Activated B cell treated with CpG ODN at 0.5 μM for 24 hours (primary cell): ENCODE data around the gene ARID4B. TPM values are rescaled to one million over a fixed set of nuclear protein-coding genes. Genes with fewer than 3 reads are reported as not detected.
"Not testable (repeated sequence)": the region's sequence is repeated elsewhere in the genome, so short reads cannot be mapped to it uniquely, and the experiment has no call there.

ENCODE experiments used
- ATAC-seq: fragments of 200-7000 bp; cut with Tn5 transposase; one replicate; pipeline ENCODE4 v1.10.0; 2021; ENCODE audit warnings: low read depth, mild to moderate bottlenecking, moderate library complexity
- CTCF ChIA-PET: fragments of 350-600 bp; sonication (Branson Sonifier 250); formaldehyde crosslinking; loops from one replicate; lab custom pipeline; 2021; ENCODE audit warnings: antibody characterized with exemption; lab: Charles Lee
- POLR2A ChIA-PET: fragments of 350-600 bp; sonication (Branson Sonifier 250); formaldehyde crosslinking; loops from one replicate; lab custom pipeline; 2021; ENCODE audit warnings: antibody characterized with exemption; lab: Charles Lee
- DNase-seq: peaks from one replicate; pipeline ENCODE4 v3.0.0; 2022
- H3K27ac Mint-ChIP-seq: one replicate; pipeline ENCODE4 v1.8.0; 2020; ENCODE audit warnings: mixed read lengths
- H3K27me3 Mint-ChIP-seq: one replicate; pipeline ENCODE4 v1.8.0; 2021; ENCODE audit warnings: mixed read lengths
- H3K36me3 Mint-ChIP-seq: one replicate; pipeline ENCODE4 v1.8.0; 2021; ENCODE audit warnings: low read depth, mixed read lengths
- H3K4me1 Mint-ChIP-seq: one replicate; pipeline ENCODE4 v1.8.0; 2021; ENCODE audit warnings: mixed read lengths
- H3K4me3 Mint-ChIP-seq: one replicate; pipeline ENCODE4 v1.8.0; 2020; ENCODE audit warnings: mild to moderate bottlenecking, mixed read lengths
- H3K9me3 Mint-ChIP-seq: one replicate; pipeline ENCODE4 v1.8.0; 2020; ENCODE audit warnings: mixed read lengths
- intact Hi-C: fragments of 100-400 bp; cut with micrococcal nuclease; formaldehyde crosslinking; loops from one replicate; pipeline ENCODE4 v1.15.1; 2024
- total RNA-seq: library from RNA; stranded (reverse); gene quantifications from 2 replicates; pipeline ENCODE4 v1.2.3, GENCODE V29; 2022
- TF ChIP-seq, protein P1 (sequence below): fragments of 200-600 bp; IDR thresholded peaks from one replicate; pipeline ENCODE4 v1.8.0; 2022; ENCODE audit warnings: antibody characterized with exemption, mild to moderate bottlenecking

The ARID4B gene
- total RNA-seq, 1 donor from 2014 or later, result 78.5 TPM

DNA sequence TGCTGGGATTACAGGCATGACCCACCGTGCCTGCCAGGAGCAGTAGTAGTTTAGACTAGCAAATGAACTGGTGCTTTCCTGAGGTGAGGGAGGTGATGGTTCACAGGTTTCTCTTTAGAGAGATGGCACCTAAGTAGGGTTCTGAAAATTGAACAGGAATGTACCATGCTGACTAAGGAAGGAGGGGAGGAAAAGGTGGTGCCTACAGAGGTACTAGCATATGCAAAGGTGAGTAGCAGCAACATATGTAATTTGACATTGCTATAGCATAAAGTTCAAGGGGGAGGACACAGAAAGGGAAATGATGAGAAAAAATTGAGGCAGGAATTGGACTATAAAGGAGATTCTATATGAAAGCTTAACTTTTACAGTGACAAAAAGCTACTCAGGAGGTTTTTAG, 101.0 kb downstream of the ARID4B start:
- Mint-ChIP-seq H3K27ac (peak overlapping the region; percentile 9), H3K36me3 (peaks cover 59% of the 10 kb centered on the region)
- intact Hi-C loops, result no loop called here

DNA sequence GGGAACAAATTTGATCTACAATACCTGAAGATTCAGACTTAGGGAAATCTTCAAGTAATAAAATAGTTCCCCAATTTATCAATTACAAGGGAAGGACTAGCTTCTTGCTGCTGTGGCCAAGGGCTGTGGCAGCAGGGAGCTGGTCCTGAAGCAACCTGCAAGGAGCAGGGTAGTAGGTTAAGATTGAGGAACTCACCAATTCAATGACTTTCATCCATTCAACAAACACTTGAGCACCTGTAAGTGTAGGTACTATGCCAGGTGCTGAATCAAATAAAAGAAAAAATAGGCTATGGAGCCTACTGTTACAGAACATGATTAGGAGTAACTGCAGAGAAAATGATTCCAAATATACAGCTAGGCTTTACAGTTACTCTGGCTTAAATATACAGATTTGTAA, 102.7 kb downstream of the ARID4B start:
- peaks cover 58% of the 10 kb centered on the region for H3K36me3 Mint-ChIP-seq
- ChIA-PET CTCF (interaction anchor here (1.0 to 1.5 kb wide), 2 partner anchors 28 to 190 kb away, joined by 4 to 5 read pairs; no protein-coding TSS in a partner anchor), POLR2A (interaction anchor here (0.6 kb wide), 1 partner anchor 80 kb away, joined by 3 read pairs; no protein-coding TSS in a partner anchor)
- H3K27me3 Mint-ChIP-seq, result no peaks in the 10 kb centered on the region
- intact Hi-C loops, result no loop called here
- ATAC-seq, result no peak
- no peak overlapping the region for H3K27ac Mint-ChIP-seq
- DNase-seq, result no peak
- H3K9me3 Mint-ChIP-seq, result no peaks in the 10 kb centered on the region
- no peaks in the 10 kb centered on the region for H3K4me1 Mint-ChIP-seq
- no peak overlapping the region for H3K4me3 Mint-ChIP-seq
- TF ChIP-seq, protein P1, sequence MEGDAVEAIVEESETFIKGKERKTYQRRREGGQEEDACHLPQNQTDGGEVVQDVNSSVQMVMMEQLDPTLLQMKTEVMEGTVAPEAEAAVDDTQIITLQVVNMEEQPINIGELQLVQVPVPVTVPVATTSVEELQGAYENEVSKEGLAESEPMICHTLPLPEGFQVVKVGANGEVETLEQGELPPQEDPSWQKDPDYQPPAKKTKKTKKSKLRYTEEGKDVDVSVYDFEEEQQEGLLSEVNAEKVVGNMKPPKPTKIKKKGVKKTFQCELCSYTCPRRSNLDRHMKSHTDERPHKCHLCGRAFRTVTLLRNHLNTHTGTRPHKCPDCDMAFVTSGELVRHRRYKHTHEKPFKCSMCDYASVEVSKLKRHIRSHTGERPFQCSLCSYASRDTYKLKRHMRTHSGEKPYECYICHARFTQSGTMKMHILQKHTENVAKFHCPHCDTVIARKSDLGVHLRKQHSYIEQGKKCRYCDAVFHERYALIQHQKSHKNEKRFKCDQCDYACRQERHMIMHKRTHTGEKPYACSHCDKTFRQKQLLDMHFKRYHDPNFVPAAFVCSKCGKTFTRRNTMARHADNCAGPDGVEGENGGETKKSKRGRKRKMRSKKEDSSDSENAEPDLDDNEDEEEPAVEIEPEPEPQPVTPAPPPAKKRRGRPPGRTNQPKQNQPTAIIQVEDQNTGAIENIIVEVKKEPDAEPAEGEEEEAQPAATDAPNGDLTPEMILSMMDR, result no peak

More for the DNA sequence above, 101.0 kb downstream of the ARID4B start:
- no peaks in the 10 kb centered on the region for H3K4me1 Mint-ChIP-seq
- H3K27me3 Mint-ChIP-seq, result no peaks in the 10 kb centered on the region
- ATAC-seq (no peak), DNase-seq (no peak)
- no peak overlapping the region for H3K4me3 Mint-ChIP-seq
- no peaks in the 10 kb centered on the region for H3K9me3 Mint-ChIP-seq
- TF ChIP-seq, protein P1, result no peak
- ChIA-PET POLR2A (interaction anchor here (0.7 kb wide), 1 partner anchor 737 kb away, joined by 4 read pairs; no protein-coding TSS in a partner anchor), CTCF (no interaction called here)

DNA sequence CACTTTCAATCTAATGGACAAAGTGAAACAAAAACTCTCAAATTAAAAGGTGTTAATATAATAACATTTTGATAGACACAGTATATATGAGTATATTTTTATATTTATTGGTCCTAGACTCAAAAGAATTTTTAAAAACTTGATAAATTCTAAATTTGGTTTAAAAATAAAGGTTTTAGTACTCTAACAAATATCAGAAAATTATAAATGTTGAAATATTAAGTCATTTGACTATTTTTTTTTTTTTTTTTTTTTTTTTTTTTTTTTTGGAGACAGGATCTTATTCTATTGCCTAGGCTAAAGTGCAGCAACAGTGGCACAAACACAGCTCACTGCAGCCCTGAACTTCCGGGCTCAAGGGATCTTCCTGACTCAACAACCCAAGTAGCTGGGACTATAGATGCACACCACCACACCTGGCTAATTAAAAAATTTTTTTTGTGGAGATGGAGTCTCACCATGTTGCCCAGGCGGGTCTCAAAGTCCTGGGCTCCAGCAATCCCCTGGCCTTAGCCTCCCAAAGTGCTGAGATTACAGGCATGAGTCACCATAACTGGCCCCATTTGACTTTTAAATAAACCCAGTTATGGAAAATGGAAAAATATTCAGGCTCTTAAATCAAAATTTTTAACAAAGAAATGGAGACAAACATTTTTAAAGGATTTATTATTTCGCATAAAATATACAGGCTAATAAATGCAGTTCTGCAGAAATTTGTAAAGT, 106.2 kb downstream of the ARID4B start:
- POLR2A ChIA-PET, result interaction anchor here (0.5 kb wide), 1 partner anchor 726 kb away, joined by 4 read pairs; no protein-coding TSS in a partner anchor
- DNase-seq (no peak), ATAC-seq (no peak)
- no peaks in the 10 kb centered on the region for H3K27me3 Mint-ChIP-seq
- H3K4me1 Mint-ChIP-seq, result no peaks in the 10 kb centered on the region
- TF ChIP-seq, protein P1, result no peak
- no peak overlapping the region for H3K4me3 Mint-ChIP-seq
- intact Hi-C loops, result no loop called here
- H3K27ac Mint-ChIP-seq, result no peak overlapping the region
- H3K9me3 Mint-ChIP-seq, result no peaks in the 10 kb centered on the region
- CTCF ChIA-PET, result no interaction called here
- peaks cover 59% of the 10 kb centered on the region for H3K36me3 Mint-ChIP-seq

DNA sequence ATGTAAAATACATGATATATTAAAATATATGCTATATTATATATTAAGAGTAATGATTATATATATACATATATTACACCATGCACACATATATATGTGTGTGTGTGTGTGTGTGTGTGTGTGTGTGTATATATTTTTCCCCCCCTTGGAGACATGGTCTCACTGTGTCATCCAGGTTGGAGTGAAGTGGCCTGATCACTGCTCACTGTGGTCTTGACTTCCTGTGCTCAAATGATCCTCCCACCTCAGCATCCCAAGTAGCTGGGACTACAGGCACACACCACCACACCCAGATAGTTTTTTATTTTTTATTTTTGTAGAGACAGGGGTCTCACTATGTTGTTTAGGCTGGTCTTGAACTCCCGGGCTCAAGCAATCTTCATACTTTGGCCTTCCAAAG, 112.5 kb downstream of the ARID4B start:
- Mint-ChIP-seq H3K4me1 (no peaks in the 10 kb centered on the region), H3K27me3 (no peaks in the 10 kb centered on the region), H3K36me3 (peaks cover 55% of the 10 kb centered on the region), H3K9me3 (no peaks in the 10 kb centered on the region), H3K4me3 (no peak overlapping the region), H3K27ac (no peak overlapping the region)
- ATAC-seq, result no peak
- TF ChIP-seq, protein P1, result no peak
- intact Hi-C loops, result no loop called here
- DNase-seq, result no peak
- POLR2A ChIA-PET, result interaction anchor here (0.6 kb wide), 1 partner anchor 55 kb away, joined by 3 read pairs; the partner anchor contains the start of gene RBM34
- CTCF ChIA-PET, result no interaction called here

DNA sequence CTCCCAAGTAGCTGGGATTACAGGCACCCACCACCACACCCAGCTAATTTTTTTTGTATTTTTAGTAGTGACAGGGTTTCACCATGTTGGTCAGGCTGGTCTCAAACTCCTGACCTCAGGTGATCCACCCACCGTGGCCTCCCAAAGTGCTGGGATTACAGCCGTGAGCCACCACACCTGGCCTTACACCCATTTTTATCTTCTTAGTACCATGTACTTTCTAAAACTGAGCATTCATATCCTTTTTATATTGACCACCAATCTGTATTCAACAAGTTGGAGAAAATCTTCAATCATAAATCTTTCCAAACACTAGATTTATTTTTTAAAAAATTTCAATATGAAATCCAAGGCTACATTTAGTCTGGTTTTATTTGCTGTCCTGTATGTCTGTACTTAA, 113.0 kb downstream of the ARID4B start:
- H3K9me3 Mint-ChIP-seq, H3K4me1 Mint-ChIP-seq, H3K27ac Mint-ChIP-seq, H3K27me3 Mint-ChIP-seq, CTCF ChIA-PET, H3K4me3 Mint-ChIP-seq, intact Hi-C loops, ATAC-seq, DNase-seq: not testable (repeated sequence)
- POLR2A ChIA-PET, result interaction anchor here (0.6 kb wide), 1 partner anchor 54 kb away, joined by 3 read pairs; the partner anchor contains the start of gene RBM34
- peaks cover 57% of the 10 kb centered on the region for H3K36me3 Mint-ChIP-seq
